ENCODE measurements around the gene ZNF407.

The ZNF407 gene

GRCh38 chr18:74930616-74931015 lies 332.9 kb downstream of the ZNF407 start:
- H3K27ac ChIP-seq (ENCODE audit: extremely low read depth, low read depth, low read length) = no peak overlapping the region
- no peaks in the 10 kb centered on the region for H3K4me1 ChIP-seq (ENCODE audit: control insufficient read depth, insufficient read depth, low read length)
- TF ChIP-seq ZNF239 (tag by site-specific recombination; IDR thresholded peaks at IDR 0.05) = no peak
- TF ChIP-seq SP7 (tag by site-specific recombination; IDR thresholded peaks at IDR 0.05) = no peak
- TF ChIP-seq ZNF175 (tag by site-specific recombination; IDR thresholded peaks at IDR 0.05) = no peak
- TF ChIP-seq ZNF202 (tag by site-specific recombination; IDR thresholded peaks at IDR 0.05; ENCODE audit: borderline replicate concordance) = no peak
- no peak for TF ChIP-seq ZNF548 (tag by site-specific recombination; IDR thresholded peaks at IDR 0.05)
- no peak for TF ChIP-seq ZNF394 (tag by site-specific recombination; IDR thresholded peaks at IDR 0.05; ENCODE audit: borderline replicate concordance)
- TF ChIP-seq BCL11B (tag by site-specific recombination; IDR thresholded peaks at IDR 0.05; ENCODE audit: low read depth) = no peak
- TF ChIP-seq ZNF391 (tag by site-specific recombination; IDR thresholded peaks at IDR 0.05; ENCODE audit: borderline replicate concordance, low read depth) = no peak
- TF ChIP-seq INSM2 (tag by site-specific recombination; IDR thresholded peaks at IDR 0.05) = no peak
- no peak for TF ChIP-seq ZNF223 (tag by site-specific recombination; IDR thresholded peaks at IDR 0.05)
- no peak for TF ChIP-seq ZBTB1 (tag by site-specific recombination; IDR thresholded peaks at IDR 0.05)
- no peak for TF ChIP-seq ZNF621 (tag by site-specific recombination; IDR thresholded peaks at IDR 0.05)
- no peak for TF ChIP-seq ZNF146 (tag by site-specific recombination; IDR thresholded peaks at IDR 0.05)
- TF ChIP-seq ZNF18 (tag by site-specific recombination; IDR thresholded peaks at IDR 0.05) = no peak
- no peak for TF ChIP-seq ZNF785 (tag by site-specific recombination; IDR thresholded peaks at IDR 0.05)
- no peak for TF ChIP-seq ZNF266 (tag by site-specific recombination; IDR thresholded peaks at IDR 0.05; ENCODE audit: low read depth)
- TF ChIP-seq IKZF3 (tag by site-specific recombination; IDR thresholded peaks at IDR 0.05) = no peak
- no peak for TF ChIP-seq ZSCAN18 (tag by site-specific recombination; IDR thresholded peaks at IDR 0.05)
- TF ChIP-seq ZNF274 (IDR thresholded peaks at IDR 0.05; ENCODE audit: low read length) = no peak
- TF ChIP-seq ZNF274 (tag by site-specific recombination; IDR thresholded peaks at IDR 0.05; ENCODE audit: borderline replicate concordance) = no peak
- POLR2A ChIA-PET = no interaction called here
- H3K4me3 ChIP-seq (ENCODE audit: low read depth, low read length) = no peak overlapping the region
- CTCF ChIA-PET = no interaction called here
- H3K36me3 ChIP-seq (ENCODE audit: control insufficient read depth in 2 of 2, insufficient read depth in 1 of 2, low read length in 2 of 2) = no peaks in the 10 kb centered on the region
- H3K9me3 ChIP-seq (ENCODE audit: control insufficient read depth, insufficient read depth, low read depth, low read length) = no peaks in the 10 kb centered on the region

GRCh38 chr18:74933930-74934329 lies 336.3 kb downstream of the ZNF407 start:
- CTCF ChIA-PET = interaction anchor here (0.9 kb wide), 1 partner anchor 545 kb away, joined by 3 read pairs; no protein-coding TSS in a partner anchor
- Histone ChIP-seq H3K27ac (ENCODE audit: extremely low read depth, low read depth, low read length) (no peak overlapping the region), H3K4me1 (ENCODE audit: control insufficient read depth, insufficient read depth, low read length) (no peaks in the 10 kb centered on the region), H3K4me3 (ENCODE audit: low read depth, low read length) (no peak overlapping the region), H3K36me3 (ENCODE audit: control insufficient read depth in 2 of 2, insufficient read depth in 1 of 2, low read length in 2 of 2) (no peaks in the 10 kb centered on the region), H3K9me3 (ENCODE audit: control insufficient read depth, insufficient read depth, low read depth, low read length) (no peaks in the 10 kb centered on the region)
- POLR2A ChIA-PET = no interaction called here
- no peak for TF ChIP-seq ZNF140 (tag by site-specific recombination; IDR thresholded peaks at IDR 0.05)
- no peak for TF ChIP-seq CTCF (tag by site-specific recombination; IDR thresholded peaks at IDR 0.05)
- no peak for TF ChIP-seq ZNF133 (tag by site-specific recombination; IDR thresholded peaks at IDR 0.05)
- TF ChIP-seq ZNF184 (tag by site-specific recombination; IDR thresholded peaks at IDR 0.05) = no peak
- no peak for TF ChIP-seq PATZ1 (tag by site-specific recombination; IDR thresholded peaks at IDR 0.05)
- TF ChIP-seq EGR2 (tag by site-specific recombination; IDR thresholded peaks at IDR 0.05; ENCODE audit: low read depth) = no peak
- no peak for TF ChIP-seq ZNF174 (tag by site-specific recombination; IDR thresholded peaks at IDR 0.05)
- no peak for TF ChIP-seq ZNF670 (tag by site-specific recombination; IDR thresholded peaks at IDR 0.05; ENCODE audit: low read depth)
- no peak for TF ChIP-seq ZNF473 (tag by site-specific recombination; IDR thresholded peaks at IDR 0.05)
- no peak for TF ChIP-seq ZNF48 (tag by site-specific recombination; IDR thresholded peaks at IDR 0.05)
- no peak for TF ChIP-seq ZNF112 (tag by site-specific recombination; IDR thresholded peaks at IDR 0.05)

Measured in HEK293 (cell line).